ENCODE data around the gene ABCA9.
A peak's percentile ranks its signal among the peaks of the same experiment; 100 is the strongest.
"Not testable (repeated sequence)": the region's sequence is repeated elsewhere in the genome, so short reads cannot be mapped to it uniquely, and the experiment has no call there.

The ABCA9 gene

DNA sequence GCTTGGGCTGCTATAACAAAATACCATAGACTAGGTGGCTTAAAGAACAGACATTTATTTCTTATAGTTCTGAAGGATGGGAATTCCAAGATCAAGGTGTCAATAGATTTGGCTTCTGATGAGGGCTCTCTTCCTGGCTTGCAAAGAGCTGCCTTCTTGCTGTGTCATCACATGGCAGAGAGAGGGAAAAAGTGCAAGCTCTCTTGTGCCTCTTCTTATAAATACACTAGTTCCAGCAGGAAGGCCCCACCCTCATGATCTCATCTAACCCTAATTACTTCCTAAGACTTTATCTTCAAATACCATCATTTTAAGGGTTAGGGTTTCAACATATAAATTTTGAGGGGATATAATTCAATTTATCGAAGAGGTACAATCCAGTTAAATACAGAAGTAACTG, 30.6 kb downstream of the ABCA9 start:
- DNase-seq (ENCODE audit: low spot score), result no peak

- DNase-seq (ENCODE audit: low spot score), result no peak
These were observed 42.0 kb downstream of the ABCA9 start for GRCh38 chr17:69018687-69019086.

DNA sequence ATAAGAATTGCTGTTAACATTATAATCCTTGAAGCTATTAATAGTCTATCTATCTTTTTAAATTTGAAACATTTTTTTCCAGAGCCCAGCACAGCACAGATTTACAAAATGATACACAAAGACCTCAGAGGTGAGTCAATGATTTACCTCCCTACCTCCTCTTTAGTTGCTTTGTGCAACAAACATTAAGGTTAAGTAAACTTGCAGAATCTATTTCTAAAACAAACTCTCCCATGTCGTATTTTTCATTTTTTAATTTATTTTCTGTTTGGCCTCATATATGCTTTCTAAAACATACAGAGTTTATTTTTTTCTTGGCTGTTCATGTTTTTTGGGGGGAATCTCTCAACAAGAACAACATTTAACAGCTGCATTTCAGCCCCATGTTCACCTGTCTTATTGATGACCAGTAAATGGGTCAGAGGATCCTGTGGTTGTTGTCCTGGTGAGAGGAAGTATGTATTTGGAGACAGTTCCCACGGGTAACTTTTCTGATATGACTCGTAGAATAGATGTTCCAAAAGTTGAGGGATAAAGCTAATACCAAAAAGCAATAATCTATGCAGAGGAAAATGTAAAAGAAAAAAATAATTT, 42.6 kb downstream of the ABCA9 start:
- DNase-seq (ENCODE audit: low spot score), result no peak

DNA sequence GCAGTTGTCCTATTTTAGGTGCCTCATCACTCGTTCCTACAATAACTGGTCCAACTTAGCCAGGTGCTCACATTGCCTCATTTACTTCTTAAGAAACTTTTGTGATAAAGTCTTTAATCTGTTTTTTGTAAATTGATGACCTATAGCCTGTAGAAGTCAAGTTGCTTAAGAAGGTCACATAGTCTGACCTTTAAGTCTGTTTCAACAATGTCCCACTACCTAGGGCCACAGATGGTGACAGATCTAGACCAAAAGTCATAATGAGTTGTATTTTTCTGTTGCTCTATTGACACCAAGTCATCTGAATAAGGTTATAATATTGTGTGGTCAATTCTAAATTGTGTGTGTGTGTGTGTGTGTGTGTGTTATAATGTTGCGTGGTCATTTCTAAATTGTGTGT, 45.1 kb downstream of the ABCA9 start:
- DNase-seq (ENCODE audit: low spot score), result no peak

DNA sequence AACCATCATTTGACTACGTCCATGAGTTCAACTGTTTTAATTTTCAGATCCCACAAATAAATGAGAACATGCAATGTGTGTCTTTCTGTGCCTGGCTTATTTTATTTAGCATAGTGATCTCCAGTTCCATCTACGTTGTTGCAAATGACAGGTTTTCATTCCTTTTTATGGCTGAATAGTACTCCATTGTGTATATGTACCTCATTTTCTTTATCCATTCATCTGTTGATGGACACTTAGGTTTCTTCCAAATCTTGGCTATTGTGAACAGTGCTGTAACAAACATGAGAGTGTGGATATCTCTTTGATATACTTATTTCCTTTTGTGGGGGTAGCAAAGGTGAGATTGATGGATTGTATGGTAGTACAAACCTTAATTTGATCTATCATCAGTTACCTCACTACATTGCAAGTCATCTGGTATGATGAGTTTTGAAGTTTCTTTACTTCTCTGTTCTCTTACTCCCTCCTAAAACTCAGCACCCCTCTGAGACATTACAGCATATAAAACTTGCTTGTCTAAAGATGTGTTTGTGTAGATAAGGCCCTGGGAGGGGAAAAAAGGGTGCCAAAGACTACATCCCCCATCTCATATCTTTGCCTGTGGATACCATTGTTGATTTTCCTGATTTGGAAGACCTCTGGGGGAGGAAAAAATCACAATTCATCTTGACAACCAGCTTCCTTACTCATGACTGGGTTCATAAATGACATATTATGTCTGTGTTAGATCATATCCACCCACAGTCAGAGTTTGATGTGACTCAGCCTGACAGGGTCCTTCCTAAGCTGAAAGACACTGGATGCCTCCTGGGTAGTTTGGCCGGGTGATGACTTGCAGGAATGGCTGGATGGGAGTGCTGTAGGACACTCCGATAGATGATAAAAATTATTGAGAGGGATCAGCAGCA, 47.6 kb downstream of the ABCA9 start:
- no peak for DNase-seq (ENCODE audit: low spot score)

GRCh38 chr17:69009930-69010329, 50.8 kb downstream of the ABCA9 start:
- no peak for DNase-seq (ENCODE audit: low spot score)

- not testable (repeated sequence) for DNase-seq (ENCODE audit: low spot score)
These were observed 56.0 kb downstream of the ABCA9 start for GRCh38 chr17:69004759-69005158.

DNA sequence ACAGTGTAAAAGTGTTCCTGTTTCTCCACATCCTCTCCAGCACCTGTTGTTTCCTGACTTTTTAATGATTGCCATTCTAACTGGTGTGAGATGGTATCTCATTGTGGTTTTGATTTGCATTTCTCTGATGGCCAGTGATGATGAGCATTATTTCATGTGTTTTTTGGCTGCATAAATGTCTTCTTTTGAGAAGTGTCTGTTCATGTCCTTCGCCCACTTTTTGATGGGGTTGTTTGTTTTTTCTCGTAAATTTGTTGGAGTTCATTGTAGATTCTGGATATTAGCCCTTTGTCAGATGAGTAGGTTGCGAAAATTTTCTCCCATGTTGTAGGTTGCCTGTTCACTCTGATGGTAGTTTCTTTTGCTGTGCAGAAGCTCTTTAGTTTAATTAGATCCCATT, 61.0 kb downstream of the ABCA9 start:
- not testable (repeated sequence) for DNase-seq (ENCODE audit: low spot score)

GRCh38 chr17:68993112-68993511, 67.6 kb downstream of the ABCA9 start:
- no peak for DNase-seq (ENCODE audit: low spot score)

DNA sequence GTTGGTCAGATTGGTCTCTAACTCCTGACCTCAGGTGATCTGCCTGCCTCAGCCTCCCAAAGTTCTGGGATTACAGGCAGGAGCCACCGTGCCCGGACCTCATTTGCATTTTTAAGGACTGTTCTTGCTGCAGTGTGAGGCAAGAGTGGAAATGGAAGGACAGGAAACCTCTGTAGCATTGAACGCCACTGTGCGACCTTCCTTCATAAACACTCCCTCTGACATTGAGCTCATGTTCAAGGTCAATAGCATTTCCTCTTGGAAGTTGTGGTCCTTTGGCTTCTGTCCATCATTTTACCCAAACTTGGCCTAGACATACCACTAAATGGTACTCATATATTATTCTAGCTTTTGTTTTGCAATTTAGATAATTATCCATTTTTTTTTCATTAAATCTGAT, 72.8 kb downstream of the ABCA9 start:
- no peak for DNase-seq (ENCODE audit: low spot score)

DNA sequence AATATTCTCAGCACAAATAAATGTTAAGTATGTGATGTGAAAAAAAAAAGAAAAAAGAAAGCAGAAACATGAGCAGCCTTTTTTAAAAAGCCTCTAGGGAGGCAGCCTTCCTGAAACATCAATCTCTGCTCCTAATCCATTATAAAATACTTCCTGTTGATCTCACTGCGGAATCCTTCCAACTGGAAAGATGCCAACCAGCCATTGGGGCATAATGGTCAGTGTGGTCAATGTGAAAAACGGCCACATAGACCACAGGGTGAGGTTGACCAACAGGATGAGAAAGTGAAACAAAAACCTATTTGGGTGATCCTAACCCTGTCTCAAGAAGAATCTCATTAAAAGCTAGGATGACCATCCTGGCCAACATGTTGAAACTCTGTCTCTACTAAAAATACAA, 79.4 kb downstream of the ABCA9 start:
- no peak for DNase-seq (ENCODE audit: low spot score)

GRCh38 chr17:68973098-68973846, 87.5 kb downstream of the ABCA9 start:
- no peak for DNase-seq (ENCODE audit: low spot score)

GRCh38 chr17:68972119-68972704, 88.5 kb downstream of the ABCA9 start:
- DNase-seq (ENCODE audit: low spot score), result peak; percentile 5

DNA sequence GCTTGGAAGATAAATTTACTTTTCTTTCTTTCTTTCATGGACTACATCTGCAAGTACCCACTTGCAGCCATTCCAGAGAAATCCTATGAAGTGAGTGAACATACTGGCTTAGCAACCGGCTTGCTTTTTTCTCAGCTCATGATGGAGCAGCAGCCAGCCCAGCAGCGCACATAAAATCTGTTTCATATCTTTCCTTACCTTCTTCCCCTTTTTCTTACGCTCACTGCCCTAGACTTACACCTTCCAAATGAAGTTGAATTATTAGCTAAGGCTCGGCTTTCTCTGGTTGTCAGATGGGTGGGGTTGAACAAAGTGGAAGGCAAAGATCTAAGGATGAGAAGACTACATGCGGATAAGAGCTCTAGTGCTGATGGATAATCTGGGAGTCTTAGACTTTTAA, 91.6 kb downstream of the ABCA9 start:
- DNase-seq (ENCODE audit: low spot score), result no peak

DNA sequence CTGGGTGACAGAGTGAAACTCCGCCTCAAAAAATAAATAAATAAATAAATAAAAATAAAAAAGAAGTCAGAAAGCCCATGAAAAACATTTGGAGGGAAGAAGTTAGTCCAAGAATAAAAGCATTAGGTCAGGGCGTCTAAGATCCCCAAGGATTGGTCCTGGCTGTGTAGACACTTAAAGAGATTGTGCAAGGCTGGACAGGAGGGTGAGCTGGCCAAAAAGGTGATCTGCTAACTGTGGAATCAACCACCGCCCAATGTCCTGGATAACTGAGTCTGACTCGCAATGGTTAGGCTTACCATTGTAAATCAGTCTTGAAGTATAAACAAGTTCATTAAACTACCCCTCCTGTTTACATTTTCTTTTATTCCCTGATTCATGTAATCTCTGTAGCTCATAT, 96.8 kb downstream of the ABCA9 start:
- DNase-seq (ENCODE audit: low spot score), result no peak

DNA sequence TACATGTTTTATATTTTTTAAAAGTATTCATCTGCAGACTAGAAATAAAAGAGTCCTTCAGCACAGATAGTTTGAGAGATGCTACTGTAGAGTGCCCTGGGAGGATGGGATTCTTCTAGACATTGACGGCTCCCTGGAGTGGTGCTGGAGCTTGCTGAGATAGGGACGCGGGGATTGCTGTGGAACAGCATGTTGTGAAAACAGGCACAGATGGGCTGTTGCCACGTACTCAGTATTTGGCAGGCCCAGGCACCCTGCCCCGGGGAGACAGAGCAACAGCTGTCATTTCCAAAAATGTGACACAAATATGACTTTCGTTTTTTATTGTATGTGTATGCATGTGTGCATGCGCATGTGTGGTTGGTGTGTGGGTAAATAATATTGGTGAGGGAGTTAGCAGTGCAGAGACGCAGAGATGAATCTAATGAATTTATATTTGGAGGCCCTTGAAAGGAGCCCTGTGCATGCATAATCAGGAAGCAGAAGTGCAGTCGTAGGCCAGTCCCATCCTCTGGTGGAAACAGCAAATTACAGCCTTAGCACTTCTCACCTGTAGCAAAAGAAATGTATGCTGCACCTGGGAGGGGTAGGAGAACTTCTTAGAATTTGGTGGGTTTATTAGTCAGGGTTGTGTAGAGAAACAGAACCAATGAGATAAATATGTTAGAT, 99.4 kb downstream of the ABCA9 start:
- DNase-seq (ENCODE audit: low spot score), result no peak

DNA sequence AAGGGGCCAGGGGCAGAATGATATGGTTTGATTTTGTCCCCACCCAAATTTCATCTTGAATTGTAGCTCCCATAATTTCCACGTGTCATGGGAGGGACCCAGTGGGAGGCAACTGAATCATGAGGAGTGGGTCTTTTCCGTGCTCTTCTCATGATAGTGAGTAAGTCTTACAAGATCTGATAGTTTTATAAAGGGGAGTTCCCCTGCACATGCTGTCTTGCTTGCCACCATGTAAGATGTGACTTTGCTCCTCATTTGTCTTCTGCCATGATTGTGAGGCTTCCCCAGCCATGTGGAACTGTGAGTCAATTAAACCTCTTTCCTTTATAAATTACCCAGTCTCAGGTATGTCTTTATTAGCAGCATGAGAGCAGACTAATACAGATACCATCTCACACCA, 101.6 kb downstream of the ABCA9 start:
- not testable (repeated sequence) for DNase-seq (ENCODE audit: low spot score)

DNA sequence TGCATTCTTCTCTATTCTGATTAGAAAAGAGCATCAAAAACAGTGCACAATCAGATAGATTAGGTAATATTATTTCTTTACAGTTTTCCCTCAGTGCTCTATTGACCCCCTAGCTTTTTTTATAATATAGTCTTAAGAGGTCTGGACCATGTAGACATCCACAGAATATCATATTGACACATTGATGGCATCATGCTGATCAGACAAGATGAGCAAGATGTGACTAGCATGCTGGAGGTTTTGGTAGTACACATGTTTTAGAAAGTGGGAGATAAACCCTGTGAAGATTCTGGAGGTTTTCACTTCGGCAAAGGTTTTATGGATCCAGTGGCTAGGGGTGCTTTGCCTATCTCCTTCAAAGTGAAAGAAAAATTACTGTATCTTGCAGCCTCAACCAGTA, 102.8 kb downstream of the ABCA9 start:
- DNase-seq (ENCODE audit: low spot score), result no peak

- DNase-seq (ENCODE audit: low spot score), result no peak
These were observed 105.4 kb downstream of the ABCA9 start, which contains the start of gene ABCA8 for GRCh38 chr17:68955181-68955841. TSS of gene ABCA8 (minus strand) at chr17:68955392. CDS start at chr17:68942034, 13,358 bp downstream.

- no peak for DNase-seq (ENCODE audit: low spot score)
These were observed 106.4 kb downstream of the ABCA9 start for GRCh38 chr17:68954146-68954896.

Measured in activated CD4-positive, alpha-beta T cell treated with anti-CD3 and anti-CD28 coated beads, Interleukin-2, Interleukin-4, amounts not matched to agents 100 ng/mL and 50 ng/mL, durations not matched to agents 16 hours and 8 hours (primary cell).